WERI-Rb-1 (cell line): ENCODE measurements around the gene CCDC92.

Source experiments
- DNase-seq: peaks from one replicate; pipeline ENCODE4 v3.0.0-alpha.2; 2020
- H3K27ac ChIP-seq: fragments of 250-450 bp; sonication (Bioruptor Pico); 2 replicates; pipeline ENCODE4 v1.5.1; 2020; ENCODE audit warnings: mild to moderate bottlenecking, moderate library complexity
- H3K27me3 ChIP-seq: fragments of 250-450 bp; sonication (Bioruptor Pico); 2 replicates; pipeline ENCODE4 v1.5.1; 2021; ENCODE audit warnings: mild to moderate bottlenecking, low read depth, moderate library complexity; ENCODE audit not compliant: insufficient read depth, severe bottlenecking
- H3K36me3 ChIP-seq: fragments of 250-450 bp; sonication (Bioruptor Pico); 2 replicates; pipeline ENCODE4 v1.5.1; 2020; ENCODE audit warnings: mild to moderate bottlenecking, moderate library complexity
- H3K4me3 ChIP-seq: 2 replicates; pipeline ENCODE4 v1.5.1; 2011; ENCODE audit warnings: low read depth, mild to moderate bottlenecking, control low read depth, low read length
- H3K9me3 ChIP-seq: fragments of 250-450 bp; sonication (Bioruptor Pico); 2 replicates; pipeline ENCODE4 v1.5.1; 2021; ENCODE audit warnings: mild to moderate bottlenecking, moderate library complexity; ENCODE audit not compliant: severe bottlenecking
- TF ChIP-seq, protein P1 (sequence below): IDR thresholded peaks from 2 replicates; pipeline ENCODE4 v1.5.1; 2011; ENCODE audit warnings: low read depth, mild to moderate bottlenecking, control low read depth, inconsistent platforms, low read length

Gene CCDC92

DNA sequence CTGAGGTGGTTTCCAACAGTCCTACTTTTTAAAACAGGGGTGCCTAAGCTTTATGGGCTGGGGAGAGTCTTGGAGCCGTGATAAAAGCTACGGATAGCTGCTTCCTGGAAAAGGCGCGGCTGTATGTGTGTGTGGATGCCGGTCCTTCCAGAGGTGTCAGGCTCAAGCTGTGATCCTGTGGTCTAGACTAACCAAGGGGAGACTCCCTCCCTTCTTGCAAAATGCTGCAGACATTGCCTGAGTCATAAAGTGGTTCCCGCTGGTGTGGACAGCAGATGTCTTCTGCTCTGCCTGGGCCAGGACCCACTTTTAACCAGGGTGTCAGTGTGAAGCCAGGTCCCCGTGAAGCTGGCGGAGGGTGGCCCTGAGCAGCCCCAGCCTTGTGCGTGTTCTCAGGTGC is 37.8 kb downstream of the CCDC92 start:
- Histone ChIP-seq H3K27ac (no peak overlapping the region), H3K4me3 (no peak overlapping the region), H3K36me3 (no peaks in the 10 kb centered on the region), H3K27me3 (no peaks in the 10 kb centered on the region), H3K9me3 (no peaks in the 10 kb centered on the region)
- TF ChIP-seq, protein P1, sequence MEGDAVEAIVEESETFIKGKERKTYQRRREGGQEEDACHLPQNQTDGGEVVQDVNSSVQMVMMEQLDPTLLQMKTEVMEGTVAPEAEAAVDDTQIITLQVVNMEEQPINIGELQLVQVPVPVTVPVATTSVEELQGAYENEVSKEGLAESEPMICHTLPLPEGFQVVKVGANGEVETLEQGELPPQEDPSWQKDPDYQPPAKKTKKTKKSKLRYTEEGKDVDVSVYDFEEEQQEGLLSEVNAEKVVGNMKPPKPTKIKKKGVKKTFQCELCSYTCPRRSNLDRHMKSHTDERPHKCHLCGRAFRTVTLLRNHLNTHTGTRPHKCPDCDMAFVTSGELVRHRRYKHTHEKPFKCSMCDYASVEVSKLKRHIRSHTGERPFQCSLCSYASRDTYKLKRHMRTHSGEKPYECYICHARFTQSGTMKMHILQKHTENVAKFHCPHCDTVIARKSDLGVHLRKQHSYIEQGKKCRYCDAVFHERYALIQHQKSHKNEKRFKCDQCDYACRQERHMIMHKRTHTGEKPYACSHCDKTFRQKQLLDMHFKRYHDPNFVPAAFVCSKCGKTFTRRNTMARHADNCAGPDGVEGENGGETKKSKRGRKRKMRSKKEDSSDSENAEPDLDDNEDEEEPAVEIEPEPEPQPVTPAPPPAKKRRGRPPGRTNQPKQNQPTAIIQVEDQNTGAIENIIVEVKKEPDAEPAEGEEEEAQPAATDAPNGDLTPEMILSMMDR: no peak
- DNase-seq: no peak

DNA sequence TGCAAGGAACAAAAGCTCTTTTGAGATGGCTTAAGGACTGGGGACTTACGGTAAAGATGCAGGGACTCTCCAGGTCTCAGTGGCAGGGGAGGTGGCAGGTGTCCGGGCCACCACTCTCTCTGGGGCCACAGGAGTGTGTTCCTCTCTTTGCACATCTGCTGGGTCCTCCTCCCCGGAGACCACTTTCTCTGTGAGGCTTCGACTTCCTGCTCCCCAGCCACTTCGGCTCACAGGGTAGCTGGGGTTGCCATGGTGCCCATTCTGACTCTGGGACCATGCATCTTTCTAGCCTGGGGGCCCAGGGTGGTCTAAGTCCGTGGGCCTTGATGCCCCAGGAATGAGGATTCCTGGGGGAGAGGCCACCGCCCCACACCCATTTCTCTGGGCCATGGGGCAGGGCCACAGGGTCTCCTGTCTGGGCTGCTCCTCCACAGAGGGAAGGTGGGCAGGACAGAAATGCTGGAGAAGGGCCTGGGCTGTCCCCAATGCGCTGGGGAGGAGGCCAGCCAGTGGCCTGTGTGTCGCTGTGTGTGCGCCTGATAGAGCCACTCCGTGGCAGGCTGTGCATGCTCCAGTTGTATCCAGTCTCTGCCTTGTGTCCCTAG is 38.5 kb downstream of the CCDC92 start:
- Histone ChIP-seq H3K4me3 (no peak overlapping the region), H3K9me3 (no peaks in the 10 kb centered on the region), H3K27me3 (no peaks in the 10 kb centered on the region), H3K27ac (no peak overlapping the region), H3K36me3 (no peaks in the 10 kb centered on the region)
- TF ChIP-seq, protein P1: no peak
- no peak for DNase-seq

DNA sequence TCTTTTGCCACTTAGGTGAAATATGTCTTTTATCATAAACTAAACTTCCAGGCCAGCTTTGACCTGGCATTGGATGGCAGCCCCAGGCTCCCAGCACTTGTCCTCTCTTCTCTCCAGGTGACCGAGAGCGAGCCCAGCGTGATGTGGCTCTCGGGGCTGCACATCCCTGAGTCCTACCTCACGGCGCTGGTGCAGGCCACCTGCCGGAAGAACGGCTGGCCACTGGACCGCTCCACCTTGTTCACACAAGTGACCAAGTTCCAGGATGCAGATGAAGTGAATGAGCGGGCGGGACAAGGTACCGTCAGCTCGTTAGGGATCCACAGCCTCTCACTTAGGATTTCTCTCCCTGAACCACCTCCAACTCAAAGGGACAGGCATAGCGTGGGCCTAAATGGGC is 39.4 kb downstream of the CCDC92 start:
- H3K27me3 ChIP-seq: no peaks in the 10 kb centered on the region
- TF ChIP-seq, protein P1: no peak
- no peak for DNase-seq
- H3K36me3 ChIP-seq: no peaks in the 10 kb centered on the region
- no peak overlapping the region for H3K4me3 ChIP-seq
- no peaks in the 10 kb centered on the region for H3K9me3 ChIP-seq
- H3K27ac ChIP-seq: no peak overlapping the region

DNA sequence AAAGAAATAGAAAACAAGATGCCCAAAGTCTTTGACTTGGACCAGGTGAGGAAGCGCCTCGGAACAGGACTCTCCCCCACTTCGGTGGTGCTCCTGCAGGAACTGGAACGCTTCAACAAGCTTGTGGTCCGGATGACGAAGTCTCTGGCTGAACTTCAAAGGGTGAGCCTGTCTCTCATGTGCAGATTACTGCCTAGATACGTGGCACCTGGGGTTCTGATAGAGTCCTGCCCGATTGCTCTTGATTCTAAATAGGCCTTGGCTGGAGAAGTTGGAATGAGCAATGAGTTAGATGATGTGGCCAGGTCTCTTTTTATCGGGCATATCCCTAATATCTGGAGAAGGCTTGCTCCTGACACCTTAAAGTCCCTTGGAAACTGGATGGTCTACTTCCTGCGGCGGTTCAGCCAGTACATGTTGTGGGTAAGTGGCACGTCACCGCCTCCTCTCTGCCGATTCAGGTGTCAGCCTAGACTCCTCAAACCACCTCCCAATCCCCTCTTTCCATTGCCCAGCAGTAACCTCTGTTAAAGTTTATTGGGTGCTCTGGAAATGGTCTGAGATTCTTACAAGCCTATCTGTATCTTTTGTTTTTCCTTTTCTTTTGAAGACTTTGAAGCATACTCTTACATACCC is 40.8 kb downstream of the CCDC92 start:
- H3K9me3 ChIP-seq: no peaks in the 10 kb centered on the region
- no peaks in the 10 kb centered on the region for H3K27me3 ChIP-seq
- DNase-seq: no peak
- no peak overlapping the region for H3K4me3 ChIP-seq
- no peaks in the 10 kb centered on the region for H3K36me3 ChIP-seq
- no peak overlapping the region for H3K27ac ChIP-seq
- TF ChIP-seq, protein P1: 0 out of 2 replicates have a peak, but pooled peaks have one; percentile 3

DNA sequence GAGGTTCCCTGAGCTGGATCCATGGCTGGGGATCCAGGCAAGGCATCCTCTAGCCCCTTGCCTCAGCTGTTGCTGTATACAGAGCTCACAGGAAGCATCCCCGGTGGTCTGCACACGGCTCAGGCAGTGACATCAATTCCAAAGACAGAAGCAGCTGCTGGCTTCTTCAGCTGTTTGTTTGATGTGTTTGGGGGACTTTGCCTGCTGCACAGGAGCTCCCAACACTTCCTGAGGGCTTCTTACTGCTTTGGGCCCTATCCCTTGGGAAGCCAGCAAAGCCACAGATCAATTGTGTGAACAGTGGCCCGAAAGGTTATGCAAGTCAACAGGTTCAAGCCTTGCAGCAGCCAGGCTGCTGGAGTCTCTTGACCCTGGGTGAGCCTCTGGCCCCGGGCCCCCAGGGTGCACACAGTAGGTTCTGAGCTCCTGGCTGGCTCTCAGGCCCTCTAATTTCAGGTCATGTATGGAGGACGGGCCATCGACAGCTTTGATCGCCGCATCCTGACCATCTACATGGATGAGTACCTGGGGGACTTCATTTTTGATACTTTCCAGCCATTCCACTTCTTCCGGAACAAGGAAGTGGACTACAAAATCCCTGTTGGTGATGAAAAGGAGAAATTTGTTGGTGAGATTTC is 42.6 kb downstream of the CCDC92 start:
- no peak for DNase-seq
- H3K4me3 ChIP-seq: no peak overlapping the region
- no peaks in the 10 kb centered on the region for H3K27me3 ChIP-seq

More for the DNA sequence above, 42.6 kb downstream of the CCDC92 start:
- Histone ChIP-seq H3K36me3 (no peaks in the 10 kb centered on the region), H3K9me3 (no peaks in the 10 kb centered on the region), H3K27ac (no peak overlapping the region)
- TF ChIP-seq, protein P1: no peak
